Ovary (tissue), 9 donors: ENCODE data around the gene CRYGN. TPM values are rescaled to one million over a fixed set of nuclear protein-coding genes. Genes with fewer than 3 reads are reported as not detected.

Experiments
- DNase-seq, 5 donors: peaks; one replicate each; pipeline ENCODE4 v3.0.0-alpha.2; 2019 to 2020
- H3K27ac ChIP-seq, 2 donors: fragments of 200-600 bp; one replicate each; pipeline versions ENCODE4 v1.5.1 to v1.8.0; 2019 to 2022
- H3K27me3 ChIP-seq: fragments of 200-600 bp; one replicate; pipeline ENCODE4 v1.8.0; 2022
- H3K36me3 ChIP-seq: fragments of 200-600 bp; sonication (generic); one replicate; pipeline ENCODE4 v1.5.1; 2019
- H3K4me1 ChIP-seq: one replicate; pipeline ENCODE4 v1.8.1; 2013; ENCODE audit warnings: mild to moderate bottlenecking, moderate library complexity; ENCODE audit not compliant: insufficient read depth
- H3K4me3 ChIP-seq: fragments of 200-600 bp; sonication (generic); one replicate; pipeline ENCODE4 v1.5.1; 2017
- H3K9me3 ChIP-seq, 2 donors: fragments of 200-600 bp in 1 of 2; sonication (generic) in 1 of 2; one replicate each; pipeline versions ENCODE4 v1.5.1 to v1.8.1; 2013 to 2019; ENCODE audit warnings: mild to moderate bottlenecking in 1 of 2, moderate library complexity in 1 of 2
- EP300 ChIP-seq: sonication (generic); formaldehyde crosslinking; IDR thresholded peaks from one replicate; pipeline ENCODE4 v1.6.1; 2017; ENCODE audit warnings: antibody characterized with exemption
- POLR2A ChIP-seq: fragments of 450-650 bp; IDR thresholded peaks from one replicate; pipeline ENCODE4 v1.6.1; 2017; ENCODE audit warnings: antibody characterized with exemption, mild to moderate bottlenecking, moderate library complexity
- WGBS, 3 donors: extraction: QIAGEN DNeasy Blood & Tissue Kit in 1 of 3; methylation state at CpG; one replicate each; pipeline versions ENCODE4 v1.1.5 to v1.1.7; 2013 to 2017; 5-methylcytosine and 5-hydroxymethylcytosine counted together
- intact Hi-C, 4 donors: fragments of 100-400 bp; cut with DNase I; formaldehyde crosslinking; loops; one replicate each; pipeline versions ENCODE4 v1.11.0 to v1.15.1; 2022 to 2023
- polyA plus RNA-seq, 2 donors: library from polyadenylated mRNA; stranded (reverse); fragments of 200-250 nt in 1 of 2; fragments of 350-450 nt in 1 of 2; fragmentation: Illumina TruSeq in 1 of 2; extraction: RNeasy Lipid Tissue Mini Kit (QIAGEN cat#74804) in 1 of 2; gene quantifications; one replicate each; pipeline ENCODE4 v1.2.3, GENCODE V29; 2013 to 2014
- total RNA-seq, 7 donors: library from RNA; depleted of rRNA in 2 of 7; stranded (reverse); fragments of >200 nt in 2 of 7; fragmentation: NEBNext Ultra II Directional in 3 of 7; extraction: Animal tissue kit (Norgen Biotek cat#: 25700) in 3 of 7; gene quantifications; one replicate each; pipeline versions ENCODE4 v1.1.0 to v1.2.4, GENCODE V29; 2016 to 2023
- TF ChIP-seq, protein P1 (sequence below), 3 donors: fragments of 450-650 bp in 2 of 3; fragments of 200-600 bp in 1 of 3; IDR thresholded peaks; one replicate each; pipeline versions ENCODE4 v1.5.1 to v1.8.0; 2016 to 2022; ENCODE audit warnings: antibody characterized with exemption in 3 of 3, mild to moderate bottlenecking in 1 of 3
- donor health status: DM: no; HTN: no; CAD: no; lungs with moderate emphysema.
- donor health status: DM: no; HTN: no; CAD: no.
- donor health status: Bipolar disorder and iron deficiency.
- donor health status: DM: yes; HTN: yes; CAD: no.
- donor health status: DM: no; HTN: no; CAD: no.
- donor health status: DM: yes; HTN: yes; CAD: no.

Gene CRYGN
- total and polyA plus RNA-seq, 9 donors: 0.24 to 2.3 (median 0.67) TPM; not detected in 2

GRCh38 chr7:151469281-151469680, 29.3 kb upstream of the CRYGN start:
- Histone ChIP-seq H3K4me3 (no peak overlapping the region), H3K9me3 (no peaks in the 10 kb centered on the region), H3K27ac (no peak overlapping the region), H3K4me1 (no peaks in the 10 kb centered on the region), H3K27me3 (no peaks in the 10 kb centered on the region), H3K36me3 (no peaks in the 10 kb centered on the region)
- WGBS, 3 donors: 73 to 77% (median 74%) methylated on average over 5 of the region's 5 CpGs
- DNase-seq: no peak
- TF ChIP-seq, protein P1, sequence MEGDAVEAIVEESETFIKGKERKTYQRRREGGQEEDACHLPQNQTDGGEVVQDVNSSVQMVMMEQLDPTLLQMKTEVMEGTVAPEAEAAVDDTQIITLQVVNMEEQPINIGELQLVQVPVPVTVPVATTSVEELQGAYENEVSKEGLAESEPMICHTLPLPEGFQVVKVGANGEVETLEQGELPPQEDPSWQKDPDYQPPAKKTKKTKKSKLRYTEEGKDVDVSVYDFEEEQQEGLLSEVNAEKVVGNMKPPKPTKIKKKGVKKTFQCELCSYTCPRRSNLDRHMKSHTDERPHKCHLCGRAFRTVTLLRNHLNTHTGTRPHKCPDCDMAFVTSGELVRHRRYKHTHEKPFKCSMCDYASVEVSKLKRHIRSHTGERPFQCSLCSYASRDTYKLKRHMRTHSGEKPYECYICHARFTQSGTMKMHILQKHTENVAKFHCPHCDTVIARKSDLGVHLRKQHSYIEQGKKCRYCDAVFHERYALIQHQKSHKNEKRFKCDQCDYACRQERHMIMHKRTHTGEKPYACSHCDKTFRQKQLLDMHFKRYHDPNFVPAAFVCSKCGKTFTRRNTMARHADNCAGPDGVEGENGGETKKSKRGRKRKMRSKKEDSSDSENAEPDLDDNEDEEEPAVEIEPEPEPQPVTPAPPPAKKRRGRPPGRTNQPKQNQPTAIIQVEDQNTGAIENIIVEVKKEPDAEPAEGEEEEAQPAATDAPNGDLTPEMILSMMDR (IDR thresholded peaks at IDR 0.05): no peak
- TF ChIP-seq POLR2A (no peak), EP300 (no peak)
- intact Hi-C loops: no loop called here

- intact Hi-C loops: no loop called here
- no peaks in the 10 kb centered on the region for H3K9me3 ChIP-seq
- no peak for DNase-seq
- H3K27me3 ChIP-seq: no peaks in the 10 kb centered on the region
- H3K36me3 ChIP-seq: no peaks in the 10 kb centered on the region
- no peak overlapping the region for H3K4me3 ChIP-seq
- no peaks in the 10 kb centered on the region for H3K4me1 ChIP-seq
- TF ChIP-seq POLR2A (no peak), EP300 (no peak)
- TF ChIP-seq, protein P1 (IDR thresholded peaks at IDR 0.05): no peak
- no peak overlapping the region for H3K27ac ChIP-seq
- WGBS, 3 donors: 95 to 97% (median 96%) methylated on average over 19 of the region's 19 CpGs
These were observed 28.5 kb upstream of the CRYGN start for GRCh38 chr7:151468217-151469018.

DNA sequence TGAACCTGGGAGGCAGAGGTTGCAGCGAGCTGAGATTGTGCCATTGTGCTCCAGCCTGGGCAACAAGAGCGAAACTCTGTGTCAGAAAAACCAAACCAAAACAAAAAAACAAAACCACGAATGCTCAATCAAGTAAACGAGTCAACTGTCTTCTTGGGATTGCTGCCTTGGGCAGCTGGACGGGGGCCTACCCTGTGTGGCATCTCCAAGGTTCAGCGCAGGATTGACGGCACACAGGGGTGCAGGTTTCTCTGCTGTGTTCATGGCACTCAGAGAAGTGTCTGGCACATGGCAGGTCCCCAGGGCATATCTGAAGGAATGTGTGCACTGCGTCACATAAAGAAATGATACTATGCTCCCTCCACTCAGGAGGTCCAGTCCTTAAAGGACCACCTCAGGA, 25.2 kb upstream of the CRYGN start:
- DNase-seq: no peak
- Histone ChIP-seq H3K4me1 (peaks cover 10% of the 10 kb centered on the region), H3K27ac (no peak overlapping the region), H3K36me3 (no peaks in the 10 kb centered on the region), H3K9me3 (no peaks in the 10 kb centered on the region), H3K27me3 (no peaks in the 10 kb centered on the region), H3K4me3 (no peak overlapping the region)
- TF ChIP-seq, protein P1 (IDR thresholded peaks at IDR 0.05): no peak
- TF ChIP-seq POLR2A (no peak), EP300 (no peak)
- intact Hi-C loops: no loop called here
- 90 to 96% (median 96%) methylated on average over 8 of the region's 8 CpGs for WGBS, 3 donors

- Histone ChIP-seq H3K9me3 (no peaks in the 10 kb centered on the region), H3K27ac (no peak overlapping the region), H3K36me3 (no peaks in the 10 kb centered on the region), H3K4me3 (no peak overlapping the region), H3K27me3 (no peaks in the 10 kb centered on the region), H3K4me1 (peaks cover 13% of the 10 kb centered on the region)
- no peak for DNase-seq
- intact Hi-C loops: no loop called here
- 82 to 85% (median 82%) methylated on average over 1 of the region's 1 CpG for WGBS, 3 donors
- TF ChIP-seq POLR2A: no peak
- TF ChIP-seq, protein P1 (IDR thresholded peaks at IDR 0.05): no peak
- no peak for TF ChIP-seq EP300
These were observed 22.4 kb upstream of the CRYGN start for GRCh38 chr7:151462306-151462779.
